HG03457 (cell line): Measurements from ENCODE around the gene MCAM.

Experiments used
- ATAC-seq: cut with Tn5 transposase; IDR thresholded peaks from one replicate; pipeline ENCODE4 v1.9.1; 2021; ENCODE audit warnings: moderate number of reproducible peaks; ENCODE audit not compliant: unreplicated experiment

Gene MCAM

GRCh38 chr11:119267645-119268044 lies 49.3 kb downstream of the MCAM start:
- no peak for ATAC-seq

GRCh38 chr11:119266517-119267255 lies 50.2 kb downstream of the MCAM start:
- ATAC-seq: no peak

DNA sequence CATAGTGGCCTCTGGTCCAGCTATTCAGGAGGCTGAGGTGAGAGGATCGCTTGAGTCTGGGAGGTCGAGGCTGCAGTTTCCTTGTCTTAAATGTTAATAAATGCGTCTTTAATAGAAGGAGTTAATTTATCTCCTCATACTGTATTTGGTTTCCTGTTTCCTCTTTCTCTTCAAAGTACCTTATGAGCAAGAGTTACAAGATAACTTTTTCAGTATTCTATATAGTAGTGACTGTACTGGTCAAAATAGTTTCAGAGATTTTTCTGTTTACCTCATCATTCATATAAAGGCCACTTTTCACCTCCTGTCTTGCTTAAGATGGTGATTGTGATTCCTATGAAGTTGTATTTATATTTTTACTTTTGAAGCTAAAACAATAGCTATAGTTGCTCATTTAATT lies 50.9 kb downstream of the MCAM start:
- no peak for ATAC-seq

- no peak for ATAC-seq
These were observed 53.5 kb downstream of the MCAM start for GRCh38 chr11:119263352-119263940.

DNA sequence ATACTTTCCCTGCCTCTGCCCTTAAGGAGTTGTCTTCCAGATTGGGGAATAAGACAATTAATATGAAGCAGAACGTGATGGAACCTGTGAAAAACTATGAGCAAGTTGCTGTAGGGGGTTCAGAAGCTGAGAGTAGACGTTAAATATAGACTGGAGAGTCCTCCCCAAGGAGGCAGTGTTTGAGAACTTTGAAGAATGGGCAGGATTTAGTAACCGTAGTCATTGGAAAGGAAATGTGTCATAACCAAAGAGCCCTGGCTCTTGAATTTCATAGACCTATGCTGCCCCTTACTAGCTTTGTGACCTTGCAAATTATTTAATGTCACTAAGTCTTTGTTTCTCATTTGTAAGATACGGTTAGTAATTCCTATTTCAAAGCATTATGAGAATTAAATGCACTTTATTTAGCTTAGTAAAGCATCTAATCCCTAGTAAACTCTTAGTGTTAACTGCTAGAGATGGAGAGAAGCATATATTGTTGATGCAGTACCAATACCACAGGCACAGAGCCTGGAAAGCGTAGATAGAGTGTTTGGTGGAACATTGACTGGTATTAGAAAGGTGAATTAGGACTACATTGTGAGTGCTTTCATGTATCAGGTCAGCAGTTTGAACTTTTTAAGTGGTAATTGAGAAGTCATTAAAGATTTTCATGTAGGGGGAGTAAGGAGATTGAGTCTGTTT lies 54.1 kb downstream of the MCAM start:
- no peak for ATAC-seq

GRCh38 chr11:119258983-119259382 lies 57.9 kb downstream of the MCAM start:
- no peak for ATAC-seq
